Amygdala (tissue), 56 donors: ENCODE results near the gene PLEKHM3.
"Not testable (repeated sequence)": the region's sequence is repeated elsewhere in the genome, so short reads cannot be mapped to it uniquely, and the experiment has no call there.

Experiments used
- DNase-seq, 56 donors: peaks; one replicate each; lab custom pipeline; 2025; lab: John Stamatoyannopoulos, UW

Gene PLEKHM3

GRCh38 chr2:207835805-207836204 is 189.5 kb downstream of the PLEKHM3 start:
- no peak for DNase-seq

- DNase-seq, result no peak
Measured at GRCh38 chr2:207833251-207833751, 192.0 kb downstream of the PLEKHM3 start.

DNA sequence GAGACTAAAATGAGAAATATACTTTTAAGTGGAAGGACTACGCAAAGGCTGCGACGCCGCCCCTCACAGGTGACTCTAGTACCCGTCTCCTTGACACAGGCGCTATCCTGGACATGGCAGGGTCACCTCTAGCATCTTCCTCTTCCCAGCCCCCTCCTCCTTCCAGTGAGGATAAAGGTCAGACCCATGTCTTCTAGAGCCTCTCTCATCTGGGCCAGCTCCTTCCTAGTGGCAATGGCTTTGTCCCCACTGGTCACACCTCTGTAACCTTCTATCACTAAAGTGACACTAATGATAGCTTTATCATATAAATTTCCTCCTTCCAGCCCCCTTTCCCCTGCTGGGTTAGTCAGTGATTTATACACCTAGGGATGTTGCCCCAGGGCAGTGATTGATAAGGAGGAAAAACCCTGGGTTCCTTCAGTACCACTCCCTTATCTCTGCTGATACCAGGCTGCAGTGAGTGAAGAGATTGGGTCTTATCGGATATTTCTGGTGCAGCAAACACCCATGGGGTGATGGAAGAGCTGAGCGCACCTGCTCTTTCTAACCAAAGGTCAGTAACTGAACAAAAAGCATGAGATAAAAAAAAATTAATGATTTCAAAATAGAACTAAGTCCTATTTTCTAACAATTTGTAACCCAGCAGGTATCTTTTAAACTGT is 193.6 kb downstream of the PLEKHM3 start:
- no peak for DNase-seq

GRCh38 chr2:207830778-207831438 is 194.4 kb downstream of the PLEKHM3 start:
- no peak for DNase-seq

DNA sequence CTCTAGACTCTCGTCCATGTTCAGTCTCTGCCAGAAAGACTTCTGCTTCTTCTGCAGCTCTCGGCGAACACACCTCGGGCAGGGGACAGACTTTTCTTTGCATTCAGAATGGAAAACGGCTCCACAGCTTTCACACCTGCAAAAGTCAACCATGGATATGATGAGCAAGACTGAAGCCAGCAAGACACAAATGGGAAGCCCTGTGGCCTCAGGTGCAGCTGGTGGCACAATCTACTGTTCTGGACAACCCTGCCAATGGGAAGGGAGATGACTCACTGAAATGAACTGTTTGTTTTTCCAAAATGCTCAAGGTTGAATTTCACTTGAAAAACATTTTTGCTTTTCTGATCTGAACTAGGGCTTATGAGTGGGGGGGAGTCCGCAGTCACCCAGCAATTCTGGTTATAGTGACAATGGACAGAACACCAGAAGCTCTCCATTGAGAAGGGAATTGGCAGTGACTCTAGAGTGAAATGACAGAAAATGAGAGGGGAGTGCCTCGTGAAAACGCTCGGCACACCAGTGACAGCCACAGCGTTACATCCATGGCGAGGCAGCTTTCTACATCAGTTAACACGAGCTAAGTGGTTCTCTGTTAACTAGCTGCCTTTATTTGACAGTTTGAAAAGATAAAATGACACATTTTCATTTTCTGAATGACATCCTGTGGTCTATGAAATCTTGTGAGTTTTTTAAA is 196.8 kb downstream of the PLEKHM3 start:
- DNase-seq, result no peak

- DNase-seq, result no peak
Measured at GRCh38 chr2:207825978-207826377, 199.3 kb downstream of the PLEKHM3 start.

- DNase-seq, result no peak
Measured at GRCh38 chr2:207825045-207825954, 200.0 kb downstream of the PLEKHM3 start.

GRCh38 chr2:207823865-207824264 is 201.5 kb downstream of the PLEKHM3 start:
- no peak for DNase-seq

- no peak for DNase-seq
Measured at GRCh38 chr2:207819839-207820784, 205.2 kb downstream of the PLEKHM3 start.

DNA sequence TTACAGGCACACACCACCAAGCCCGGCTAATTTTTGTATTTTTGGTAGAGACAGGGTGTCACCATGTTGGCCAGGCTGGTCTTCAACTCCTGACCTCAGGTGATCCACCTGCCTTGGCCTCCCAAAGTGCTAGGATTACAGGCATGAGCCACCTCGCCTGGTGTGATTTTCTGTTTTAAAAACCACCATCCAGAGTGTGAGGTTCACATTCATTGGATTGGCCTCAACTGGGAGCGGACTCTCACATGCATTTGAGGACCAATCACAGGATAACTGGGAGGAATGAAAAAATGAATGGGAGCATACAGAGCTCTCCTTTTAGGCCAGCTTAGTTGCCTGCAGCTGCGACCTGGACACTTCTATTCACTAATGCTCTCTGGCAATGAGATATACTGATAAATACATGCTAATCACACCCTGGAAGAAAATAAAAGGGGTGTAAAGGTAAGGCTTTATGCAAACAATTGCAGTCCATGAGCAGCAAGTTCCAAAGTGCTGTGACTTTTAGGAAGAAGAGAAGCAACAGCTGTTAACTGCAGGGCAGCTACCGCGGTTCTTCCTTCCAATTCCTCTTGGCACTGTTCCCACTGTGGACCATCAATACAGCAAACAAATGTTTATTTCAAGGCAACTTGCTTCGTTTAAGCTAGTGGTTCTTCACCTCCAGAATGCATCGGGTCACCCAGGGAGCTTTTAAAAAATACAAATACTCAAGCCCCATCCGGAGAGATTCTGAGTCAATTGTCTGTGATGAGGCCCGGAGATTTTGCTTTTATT is 206.1 kb downstream of the PLEKHM3 start:
- DNase-seq, result peak in 1 of 56 donors; percentile 2

DNA sequence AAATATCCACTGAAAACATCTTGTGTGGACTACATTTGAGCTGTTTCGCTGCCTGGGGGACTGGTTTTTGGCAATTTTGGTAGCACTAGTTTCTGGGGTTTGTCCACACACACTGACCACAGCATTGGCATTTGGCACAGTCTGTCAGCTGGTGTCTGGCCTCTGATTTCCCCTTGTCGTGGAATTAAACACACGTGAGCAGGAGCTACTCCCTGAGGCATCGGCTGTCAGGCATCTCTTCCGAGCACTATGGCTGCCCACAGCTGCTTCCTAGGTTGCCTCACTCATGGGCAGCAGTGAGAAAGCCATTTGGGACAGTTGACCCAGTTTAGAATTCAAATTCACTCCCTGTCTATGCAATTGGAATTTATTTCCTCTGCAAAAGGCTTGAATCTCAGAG is 208.8 kb downstream of the PLEKHM3 start:
- DNase-seq, result no peak

DNA sequence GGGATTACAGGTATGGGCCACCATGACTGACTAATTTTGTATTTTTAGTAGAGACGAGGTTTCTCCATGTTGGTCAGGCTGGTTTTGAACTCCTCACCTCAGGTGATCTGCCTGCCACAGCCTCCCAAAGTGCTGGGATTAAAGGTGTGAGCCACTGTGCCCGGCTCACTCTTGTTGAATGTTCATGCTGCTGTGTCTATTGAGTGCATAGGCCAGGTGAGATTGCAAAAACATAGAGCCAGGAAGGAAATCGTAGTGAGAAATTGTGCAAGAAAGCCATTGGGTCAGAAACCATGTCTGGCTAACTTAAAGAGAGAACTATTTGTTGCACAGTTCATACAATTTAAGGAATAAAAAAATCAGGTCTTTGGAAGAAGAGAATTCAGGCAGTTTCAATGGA is 210.1 kb downstream of the PLEKHM3 start:
- DNase-seq, result no peak

- DNase-seq, result no peak
Measured at GRCh38 chr2:207813942-207814341, 211.4 kb downstream of the PLEKHM3 start.

GRCh38 chr2:207813221-207813916 is 212.0 kb downstream of the PLEKHM3 start:
- DNase-seq, result peak in 48 of 56 donors; percentile 6 to 86 (median 48)

GRCh38 chr2:207812726-207813080 is 212.6 kb downstream of the PLEKHM3 start:
- DNase-seq, result no peak

DNA sequence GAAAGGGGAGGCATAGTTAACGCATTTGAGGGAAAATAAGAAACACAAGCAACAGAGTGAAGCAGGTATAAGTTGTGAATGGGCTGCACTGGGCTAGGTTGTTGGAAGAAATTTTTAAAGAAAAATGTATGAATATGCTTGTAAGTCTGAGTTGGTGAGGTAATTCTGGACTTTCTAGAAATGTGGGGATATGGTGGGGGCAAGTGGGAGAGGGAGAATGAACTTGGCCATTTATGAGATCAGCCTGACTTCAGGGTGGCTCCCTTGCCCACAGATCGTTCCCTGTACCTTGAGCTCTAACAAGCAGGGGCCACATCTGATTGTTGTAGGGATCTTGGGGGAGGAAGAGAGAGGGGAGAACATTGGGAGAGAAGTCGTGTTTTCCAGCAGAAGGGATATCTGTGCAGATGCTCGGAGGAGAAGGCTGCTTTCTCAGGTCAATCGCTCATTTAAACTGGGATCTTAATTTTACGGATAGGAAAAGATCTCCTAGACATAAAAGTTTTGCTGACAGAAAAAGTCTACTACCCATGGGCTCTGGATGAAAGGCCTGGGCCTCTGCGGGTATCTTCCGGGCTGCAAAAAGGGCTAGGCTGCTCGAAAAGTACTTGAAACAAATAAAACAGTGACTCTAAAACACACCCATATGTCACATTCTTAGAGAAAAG is 213.1 kb downstream of the PLEKHM3 start:
- peak in 1 of 56 donors; percentile 9 for DNase-seq

GRCh38 chr2:207811658-207812057 is 213.7 kb downstream of the PLEKHM3 start:
- DNase-seq, result not testable (repeated sequence)
